HG03135 (cell line): Measurements from ENCODE around the gene PCDHB1.
"Not testable (repeated sequence)": the region's sequence is repeated elsewhere in the genome, so short reads cannot be mapped to it uniquely, and the experiment has no call there.

Experiments used
- ATAC-seq: cut with Tn5 transposase; IDR thresholded peaks from one replicate; pipeline ENCODE4 v1.9.1; 2021; ENCODE audit warnings: mild to moderate bottlenecking, moderate library complexity; ENCODE audit not compliant: unreplicated experiment

The PCDHB1 gene

GRCh38 chr5:141082228-141082627 is 31.1 kb downstream of the PCDHB1 start:
- no peak for ATAC-seq

DNA sequence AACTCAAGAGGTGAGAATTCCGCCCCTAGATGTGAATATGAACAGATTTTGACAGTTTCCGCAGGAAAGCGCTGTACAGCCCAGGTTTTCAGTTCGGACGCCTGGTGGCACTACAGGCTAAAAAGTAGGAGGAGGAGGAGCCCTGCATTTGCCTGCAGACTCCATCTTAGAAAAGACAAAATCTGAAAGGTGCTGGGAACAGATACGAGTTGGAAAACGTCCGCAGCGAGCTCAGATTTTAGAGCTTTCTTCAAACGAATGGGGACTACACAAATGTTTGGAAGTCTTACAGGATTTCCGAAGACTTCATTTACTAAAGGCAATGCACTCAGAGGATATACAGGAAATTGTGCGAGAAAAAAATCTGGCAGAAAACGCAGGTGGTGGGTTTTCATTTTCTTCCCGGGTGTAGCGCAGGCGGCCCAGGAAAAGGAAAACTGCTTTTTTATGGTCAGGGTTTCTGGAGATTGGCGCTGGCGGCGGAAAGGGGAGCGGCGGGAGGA is 33.4 kb downstream of the PCDHB1 start:
- no peak for ATAC-seq

DNA sequence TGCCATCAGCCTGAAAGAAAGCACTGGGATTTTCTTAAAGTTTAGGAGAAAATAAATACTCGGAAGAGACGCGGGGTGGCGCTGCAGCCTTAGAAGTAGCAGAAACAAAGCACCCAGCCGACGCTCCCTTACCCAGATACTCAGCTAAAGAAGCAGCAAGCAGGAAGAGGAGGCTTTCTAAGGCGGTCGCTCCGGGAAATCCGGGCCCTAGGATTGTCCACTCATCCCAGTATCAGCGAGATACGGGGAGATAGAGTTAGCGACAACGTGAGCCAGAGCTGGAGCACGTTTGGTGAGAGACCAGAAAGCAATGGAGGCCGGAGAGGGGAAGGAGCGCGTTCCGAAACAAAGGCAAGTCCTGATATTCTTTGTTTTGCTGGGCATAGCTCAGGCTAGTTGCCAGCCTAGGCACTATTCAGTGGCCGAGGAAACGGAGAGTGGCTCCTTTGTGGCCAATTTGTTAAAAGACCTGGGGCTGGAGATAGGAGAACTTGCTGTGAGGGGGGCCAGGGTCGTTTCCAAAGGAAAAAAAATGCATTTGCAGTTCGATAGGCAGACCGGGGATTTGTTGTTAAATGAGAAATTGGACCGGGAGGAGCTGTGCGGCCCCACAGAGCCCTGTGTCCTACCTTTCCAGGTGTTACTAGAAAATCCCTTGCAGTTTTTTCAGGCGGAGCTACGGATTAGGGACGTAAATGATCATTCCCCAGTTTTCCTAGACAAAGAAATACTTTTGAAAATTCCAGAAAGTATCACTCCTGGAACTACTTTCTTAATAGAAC is 43.5 kb downstream of the PCDHB1 start, which contains the start of gene PCDHB2:
Gene PCDHB2 (plus strand): TSS at position 135 of the 782 bp plus-strand sequence. CDS start 176 bp downstream, at position 311.
- ATAC-seq = no peak

GRCh38 chr5:141095263-141095641 is 44.1 kb downstream of the PCDHB1 start:
- no peak for ATAC-seq

- not testable (repeated sequence) for ATAC-seq
These were observed 45.0 kb downstream of the PCDHB1 start for GRCh38 chr5:141096181-141096580.

DNA sequence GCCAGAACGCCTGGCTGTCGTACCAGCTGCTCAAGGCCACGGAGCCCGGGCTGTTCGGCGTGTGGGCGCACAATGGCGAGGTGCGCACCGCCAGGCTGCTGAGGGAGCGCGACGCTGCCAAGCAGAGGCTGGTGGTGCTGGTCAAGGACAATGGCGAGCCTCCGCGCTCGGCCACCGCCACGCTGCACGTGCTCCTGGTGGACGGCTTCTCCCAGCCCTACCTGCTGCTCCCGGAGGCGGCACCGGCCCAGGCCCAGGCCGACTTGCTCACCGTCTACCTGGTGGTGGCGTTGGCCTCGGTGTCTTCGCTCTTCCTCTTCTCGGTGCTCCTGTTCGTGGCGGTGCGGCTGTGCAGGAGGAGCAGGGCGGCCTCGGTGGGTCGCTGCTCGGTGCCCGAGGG is 45.4 kb downstream of the PCDHB1 start:
- ATAC-seq = not testable (repeated sequence)

DNA sequence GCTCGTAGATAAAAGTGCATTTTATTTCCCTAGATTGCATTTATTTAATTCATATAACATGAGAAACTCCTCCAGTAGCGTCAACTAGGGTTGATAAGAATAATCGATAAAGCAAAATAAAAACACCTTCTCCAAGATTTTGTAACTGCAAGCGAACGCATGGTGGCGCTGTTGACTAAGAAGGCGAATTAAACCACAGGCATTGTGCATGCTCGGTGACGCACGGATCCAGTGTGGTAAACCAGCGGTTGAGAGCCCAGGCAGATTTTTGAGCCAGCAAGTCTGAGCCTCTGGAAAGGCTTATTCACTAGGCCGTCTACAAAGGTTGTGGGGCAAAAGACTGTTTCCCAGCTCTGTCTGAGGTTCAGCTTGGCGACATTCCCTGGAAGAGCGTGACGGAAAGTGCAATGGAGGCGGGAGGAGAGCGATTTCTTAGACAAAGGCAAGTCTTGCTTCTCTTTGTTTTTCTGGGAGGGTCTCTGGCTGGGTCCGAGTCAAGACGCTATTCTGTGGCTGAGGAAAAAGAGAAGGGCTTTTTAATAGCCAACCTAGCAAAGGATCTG is 49.1 kb downstream of the PCDHB1 start, which contains the start of gene PCDHB3:
Gene PCDHB3 (plus strand): TSS at position 231 of the 563 bp plus-strand sequence. CDS start 177 bp downstream, at position 408.
- no peak for ATAC-seq

- ATAC-seq = no peak
These were observed 49.9 kb downstream of the PCDHB1 start for GRCh38 chr5:141101059-141101458.

- ATAC-seq = not testable (repeated sequence)
These were observed 50.9 kb downstream of the PCDHB1 start for GRCh38 chr5:141102070-141102469.

GRCh38 chr5:141102471-141102870 is 51.3 kb downstream of the PCDHB1 start:
- not testable (repeated sequence) for ATAC-seq

GRCh38 chr5:141105350-141105749 is 54.2 kb downstream of the PCDHB1 start:
- ATAC-seq = no peak
